Fibroblast of peridontal ligament (primary cell): Measurements from ENCODE around the gene IRF2.

Experiments used
- DNase-seq: peaks from one replicate; pipeline ENCODE4 v3.0.0-alpha.2; 2010; ENCODE audit errors: extremely low read depth

IRF2 gene

GRCh38 chr4:184473499-184474262, 669 bp downstream of the IRF2 start:
- DNase-seq, result no peak

- peak; percentile 33 for DNase-seq
These were observed 1.5 kb downstream of the IRF2 start for GRCh38 chr4:184472614-184473498.

GRCh38 chr4:184471881-184472613, 2.3 kb downstream of the IRF2 start:
- peak; percentile 54 for DNase-seq

DNA sequence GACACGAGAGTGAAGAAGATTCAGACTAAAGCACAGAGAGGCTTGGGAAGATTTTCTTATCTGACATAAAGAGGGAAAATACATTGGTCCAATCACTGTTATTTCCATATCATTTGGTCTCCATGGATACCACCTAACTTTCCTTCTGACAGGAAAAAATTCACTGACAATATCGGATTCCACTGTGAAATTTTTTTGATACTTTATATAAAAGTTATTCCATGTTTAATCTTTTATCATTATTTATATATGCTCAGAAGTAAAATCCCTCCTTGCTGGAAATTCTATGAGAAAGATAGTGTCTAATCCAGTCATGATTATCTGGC, 3.6 kb downstream of the IRF2 start:
- DNase-seq, result no peak

DNA sequence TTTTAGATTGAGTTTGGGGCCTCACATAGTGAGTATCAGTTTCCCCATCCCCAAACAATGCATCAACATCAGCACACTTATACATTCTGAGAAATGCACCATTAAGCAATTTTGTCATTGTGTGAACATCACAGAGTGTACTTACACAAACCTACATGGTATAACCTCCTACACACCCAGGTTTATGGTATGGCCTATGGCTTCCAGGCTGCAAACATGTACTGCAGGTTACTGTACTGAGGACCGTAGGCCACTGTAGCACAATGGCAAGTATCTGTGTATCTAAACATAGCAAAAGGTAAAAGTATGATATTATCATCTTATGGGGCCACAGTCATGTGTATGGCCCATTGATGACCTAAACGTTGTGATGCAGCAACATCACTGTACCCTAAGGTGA, 7.7 kb downstream of the IRF2 start:
- DNase-seq, result no peak

GRCh38 chr4:184464759-184465454, 9.4 kb downstream of the IRF2 start:
- no peak for DNase-seq

DNA sequence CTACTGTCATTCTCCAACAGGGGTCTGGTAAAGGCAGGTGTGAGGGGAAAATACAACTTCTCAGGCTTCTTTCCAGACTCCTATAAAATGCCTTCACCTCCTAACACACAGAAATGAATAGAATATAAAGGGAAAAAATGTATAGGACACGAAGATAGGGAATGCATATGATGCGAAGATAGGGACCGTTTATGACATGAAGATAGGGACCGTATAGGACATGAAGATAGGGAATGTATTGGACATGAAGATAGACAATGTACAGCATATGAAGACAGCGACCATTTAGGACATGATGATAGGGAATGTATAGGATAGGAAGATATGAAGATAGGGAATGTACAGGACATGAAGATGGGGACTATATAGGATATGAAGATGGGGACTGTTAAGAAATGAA, 10.5 kb downstream of the IRF2 start:
- no peak for DNase-seq

GRCh38 chr4:184463158-184463557, 11.2 kb downstream of the IRF2 start:
- DNase-seq, result no peak

DNA sequence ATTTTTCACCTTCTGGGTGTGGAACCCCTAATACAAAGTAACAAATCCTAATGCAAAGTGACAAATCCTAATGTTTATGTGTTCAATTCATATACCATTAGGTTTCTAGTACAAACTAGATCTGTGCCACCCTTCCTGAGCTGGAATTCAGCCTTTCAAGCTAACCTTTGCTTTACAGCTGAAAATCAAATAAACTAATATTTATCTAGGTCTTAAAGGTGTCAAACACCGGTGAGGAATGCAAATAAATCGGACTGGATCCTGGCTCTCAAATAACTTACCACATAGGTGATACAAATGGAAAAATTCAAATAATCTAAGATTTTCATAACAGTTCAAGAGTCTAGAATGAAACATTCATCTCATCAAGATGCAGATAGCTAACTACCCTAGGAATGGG, 11.6 kb downstream of the IRF2 start:
- no peak for DNase-seq

DNA sequence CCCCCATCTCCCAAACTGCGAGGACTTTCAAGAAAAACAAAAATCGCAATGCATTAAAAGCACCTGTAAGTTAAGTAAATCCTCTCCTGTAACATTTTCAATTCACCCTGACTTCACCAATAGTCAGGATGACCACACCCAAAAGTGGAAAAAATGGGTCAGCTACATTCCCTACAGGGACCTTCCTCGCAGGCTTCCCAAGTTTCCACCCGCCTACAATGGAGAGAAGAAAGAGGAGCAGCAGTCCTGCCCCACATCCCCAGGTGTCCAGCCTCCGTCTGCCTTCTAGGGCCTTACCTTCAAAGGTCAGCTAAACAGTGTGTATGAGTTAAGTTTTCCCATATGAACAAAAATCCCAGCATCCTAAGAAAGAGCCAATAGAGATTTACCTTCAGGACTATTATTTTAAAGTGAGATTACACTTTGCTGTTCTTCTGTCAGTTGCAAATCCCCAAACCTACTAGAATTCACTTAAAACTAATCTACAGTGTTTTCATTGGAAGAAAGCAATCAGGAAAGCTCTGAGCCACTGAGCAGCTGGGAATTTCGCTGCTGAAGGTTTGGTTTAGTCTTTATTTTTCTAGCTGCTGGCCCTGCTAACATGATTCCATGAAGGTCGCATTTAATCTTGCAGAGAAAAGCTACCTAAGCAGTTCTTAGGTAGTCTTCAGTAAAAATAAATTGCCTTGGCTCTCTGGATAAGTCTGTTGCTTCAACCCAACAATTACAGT, 12.5 kb downstream of the IRF2 start:
- no peak for DNase-seq

GRCh38 chr4:184460499-184461285, 13.7 kb downstream of the IRF2 start:
- DNase-seq, result no peak

- DNase-seq, result peak; percentile 69
These were observed 14.9 kb downstream of the IRF2 start for GRCh38 chr4:184459413-184459812.

DNA sequence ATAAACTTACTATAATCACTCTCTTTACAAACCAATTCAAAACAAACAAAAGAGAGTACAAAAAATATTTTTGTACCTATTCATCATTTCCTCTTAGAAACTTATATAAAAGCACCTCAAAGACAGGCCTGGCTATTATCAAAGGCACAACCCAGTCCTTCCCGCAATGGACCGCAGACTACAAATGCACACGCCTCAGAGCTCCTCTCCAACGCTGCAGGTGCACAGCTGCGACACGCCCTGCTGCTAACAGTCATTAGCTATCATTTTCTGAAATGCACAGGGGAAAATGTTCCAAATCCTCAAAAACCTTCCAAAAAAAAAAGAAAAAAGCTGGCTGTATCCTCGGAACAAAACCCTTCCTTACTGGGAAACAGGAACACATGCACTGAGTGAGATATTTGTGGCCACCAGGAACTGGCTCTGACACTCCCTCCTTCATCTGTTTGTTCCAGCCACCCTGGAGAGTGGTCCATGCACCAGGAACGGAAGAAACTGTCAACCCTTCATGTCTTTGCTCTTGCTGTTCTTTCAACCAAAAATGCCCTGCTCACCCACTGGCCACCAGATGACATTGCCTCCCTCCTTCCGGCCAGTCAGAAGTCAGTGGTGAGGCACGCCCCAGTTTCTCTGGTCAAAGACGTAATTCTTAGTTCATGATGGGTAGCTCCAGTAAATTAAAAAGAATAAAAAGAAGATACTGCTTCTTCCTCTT, 16.7 kb downstream of the IRF2 start:
- no peak for DNase-seq

GRCh38 chr4:184456337-184456736, 18.0 kb downstream of the IRF2 start:
- DNase-seq, result no peak

GRCh38 chr4:184455299-184455698, 19.1 kb downstream of the IRF2 start:
- DNase-seq, result no peak

- peak; percentile 82 for DNase-seq
These were observed 20.8 kb downstream of the IRF2 start for GRCh38 chr4:184453365-184454160.

DNA sequence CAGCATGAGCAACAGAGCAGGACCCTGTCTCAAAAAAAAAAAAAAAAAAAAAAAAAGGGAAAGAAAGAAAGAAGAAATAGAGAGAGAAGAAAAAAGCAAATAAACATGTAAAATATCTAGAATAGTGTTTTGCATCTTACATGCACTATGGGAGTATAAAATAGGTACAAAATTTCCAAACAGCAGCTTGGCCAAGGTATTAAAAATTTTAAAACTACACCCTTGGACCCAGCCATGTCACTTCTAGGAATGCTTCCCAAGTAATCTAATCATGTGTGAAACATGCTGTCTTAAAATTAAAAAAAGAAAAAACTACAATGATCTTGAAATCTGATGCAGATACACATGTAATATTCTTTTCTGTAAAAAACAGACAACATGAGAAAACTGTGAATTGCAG, 21.6 kb downstream of the IRF2 start:
- DNase-seq, result no peak

DNA sequence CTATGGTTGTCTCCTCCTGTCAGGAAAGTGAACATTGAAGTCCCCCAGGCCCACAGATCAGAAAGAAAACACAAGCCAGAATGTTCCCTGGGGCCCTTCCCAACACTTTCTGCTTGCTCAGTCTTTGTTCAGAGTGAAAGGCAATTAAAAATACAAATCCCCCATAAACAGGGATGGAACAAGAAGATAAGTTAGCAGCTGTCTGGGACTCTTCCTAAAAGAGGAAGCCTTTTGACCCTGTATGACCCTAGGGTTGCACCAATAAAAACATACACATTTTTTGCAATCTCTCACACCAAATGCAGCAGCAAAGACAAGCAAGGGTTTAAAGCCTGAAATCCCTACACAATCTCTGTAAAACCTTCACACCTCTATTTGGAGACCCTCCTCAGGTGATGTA, 22.6 kb downstream of the IRF2 start:
- no peak for DNase-seq
